AG10803 (cell line): ENCODE measurements around the gene ANTXRL.
"Not testable (repeated sequence)": the region's sequence is repeated elsewhere in the genome, so short reads cannot be mapped to it uniquely, and the experiment has no call there.

Experiments used
- DNase-seq: peaks from one replicate; pipeline ENCODE4 v3.0.0; 2010; ENCODE audit warnings: low read depth
- H3K4me3 ChIP-seq: 2 replicates; pipeline ENCODE4 v1.5.1; 2011; ENCODE audit warnings: mild to moderate bottlenecking, low read length, control low read depth
- TF ChIP-seq, protein P1 (sequence below): conservative IDR thresholded peaks from 2 replicates; pipeline ENCODE4 v1.5.1; 2011; ENCODE audit warnings: mild to moderate bottlenecking, low read length, control low read depth, inconsistent platforms

ANTXRL gene

DNA sequence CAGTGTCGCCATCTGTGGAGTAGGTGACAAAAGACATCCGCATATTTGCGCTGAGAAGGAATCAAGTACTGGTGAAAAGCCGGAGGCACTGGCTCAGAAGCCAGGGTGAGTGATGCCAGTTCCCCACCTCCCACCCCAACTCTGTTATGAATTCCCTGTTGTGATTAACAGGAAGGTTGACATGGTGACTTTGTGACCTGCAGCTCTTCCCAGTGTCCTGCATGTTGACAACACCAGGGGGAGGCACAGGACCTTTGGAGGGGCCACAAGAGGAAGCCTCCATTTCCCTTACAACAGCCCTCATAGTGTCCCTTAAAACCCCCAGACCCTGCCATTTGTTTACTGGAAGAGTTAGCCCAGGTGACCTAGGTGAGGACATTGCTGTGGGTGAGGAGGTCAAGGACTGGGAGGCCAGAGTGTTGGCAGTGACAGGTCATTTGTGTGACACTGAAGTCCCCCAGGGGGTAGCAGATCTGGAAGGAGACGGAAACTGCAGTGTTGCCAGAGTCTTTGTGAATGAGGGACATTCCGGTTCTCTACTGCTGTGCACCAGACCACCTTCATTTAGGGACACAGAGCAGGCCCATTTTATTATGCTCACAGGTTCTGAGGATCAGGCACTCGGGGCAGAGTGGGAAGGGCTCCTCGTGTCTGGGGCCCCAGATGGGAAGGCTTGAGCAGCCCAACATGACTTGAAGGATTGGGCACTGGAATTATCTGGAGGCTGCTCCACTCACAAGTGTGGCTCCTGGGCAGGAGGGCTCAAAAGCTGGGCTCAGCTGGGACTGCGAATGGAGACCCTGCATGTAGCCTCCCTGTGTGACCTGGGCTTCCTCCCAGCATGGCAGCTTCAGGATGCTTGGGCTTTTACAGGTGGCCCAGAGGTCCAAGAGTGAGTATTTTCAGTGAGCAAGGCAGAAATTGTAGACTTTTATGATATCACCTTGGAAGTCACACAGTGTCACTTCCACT, 13.0 kb upstream of the ANTXRL start:
- TF ChIP-seq, protein P1, sequence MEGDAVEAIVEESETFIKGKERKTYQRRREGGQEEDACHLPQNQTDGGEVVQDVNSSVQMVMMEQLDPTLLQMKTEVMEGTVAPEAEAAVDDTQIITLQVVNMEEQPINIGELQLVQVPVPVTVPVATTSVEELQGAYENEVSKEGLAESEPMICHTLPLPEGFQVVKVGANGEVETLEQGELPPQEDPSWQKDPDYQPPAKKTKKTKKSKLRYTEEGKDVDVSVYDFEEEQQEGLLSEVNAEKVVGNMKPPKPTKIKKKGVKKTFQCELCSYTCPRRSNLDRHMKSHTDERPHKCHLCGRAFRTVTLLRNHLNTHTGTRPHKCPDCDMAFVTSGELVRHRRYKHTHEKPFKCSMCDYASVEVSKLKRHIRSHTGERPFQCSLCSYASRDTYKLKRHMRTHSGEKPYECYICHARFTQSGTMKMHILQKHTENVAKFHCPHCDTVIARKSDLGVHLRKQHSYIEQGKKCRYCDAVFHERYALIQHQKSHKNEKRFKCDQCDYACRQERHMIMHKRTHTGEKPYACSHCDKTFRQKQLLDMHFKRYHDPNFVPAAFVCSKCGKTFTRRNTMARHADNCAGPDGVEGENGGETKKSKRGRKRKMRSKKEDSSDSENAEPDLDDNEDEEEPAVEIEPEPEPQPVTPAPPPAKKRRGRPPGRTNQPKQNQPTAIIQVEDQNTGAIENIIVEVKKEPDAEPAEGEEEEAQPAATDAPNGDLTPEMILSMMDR: peak; percentile 23; the same call in 1 of the 2 replicates
- no peak overlapping the region for H3K4me3 ChIP-seq
- DNase-seq: no peak

DNA sequence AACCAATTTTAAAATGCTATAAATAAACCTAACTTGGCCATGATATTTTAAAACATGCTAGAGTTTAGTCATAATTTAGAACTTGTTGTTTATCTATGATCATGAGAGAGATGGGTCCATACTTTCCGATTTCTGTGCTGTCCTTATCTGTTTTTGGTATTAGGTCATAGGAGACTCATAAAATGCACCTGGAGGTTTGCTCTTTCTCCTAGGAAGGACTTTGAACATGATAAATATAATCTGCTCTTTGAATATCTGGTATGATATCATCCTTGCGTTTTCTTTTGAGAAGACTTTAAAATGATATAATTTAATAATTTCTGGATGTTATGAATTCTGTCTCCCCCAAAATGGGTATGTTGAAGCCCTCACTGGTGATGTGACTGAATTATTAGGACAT, 9.0 kb upstream of the ANTXRL start:
- DNase-seq: no peak
- TF ChIP-seq, protein P1: no peak
- no peak overlapping the region for H3K4me3 ChIP-seq

DNA sequence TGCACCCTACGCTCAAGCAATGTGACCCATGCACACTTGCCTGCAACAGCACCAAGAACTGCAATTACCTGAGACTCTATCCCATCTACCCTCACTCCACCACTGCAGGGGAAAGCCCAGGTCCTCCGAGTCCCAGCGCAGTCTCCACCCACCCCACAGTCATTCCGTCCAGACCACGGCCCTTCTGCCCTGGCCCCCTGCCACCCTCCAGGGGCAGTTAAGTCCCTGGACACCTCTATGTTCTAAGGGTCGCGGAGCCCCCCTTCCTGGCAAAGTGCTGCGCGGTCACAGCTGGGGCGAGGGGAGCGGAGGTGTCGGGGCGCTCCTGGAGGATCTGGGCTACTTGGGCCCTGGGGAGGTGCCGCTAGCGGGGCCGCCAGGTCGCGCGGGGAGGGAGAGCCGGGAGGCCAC, 4.4 kb upstream of the ANTXRL start:
- not testable (repeated sequence) for DNase-seq
- peak overlapping the region; percentile 54 for H3K4me3 ChIP-seq

DNA sequence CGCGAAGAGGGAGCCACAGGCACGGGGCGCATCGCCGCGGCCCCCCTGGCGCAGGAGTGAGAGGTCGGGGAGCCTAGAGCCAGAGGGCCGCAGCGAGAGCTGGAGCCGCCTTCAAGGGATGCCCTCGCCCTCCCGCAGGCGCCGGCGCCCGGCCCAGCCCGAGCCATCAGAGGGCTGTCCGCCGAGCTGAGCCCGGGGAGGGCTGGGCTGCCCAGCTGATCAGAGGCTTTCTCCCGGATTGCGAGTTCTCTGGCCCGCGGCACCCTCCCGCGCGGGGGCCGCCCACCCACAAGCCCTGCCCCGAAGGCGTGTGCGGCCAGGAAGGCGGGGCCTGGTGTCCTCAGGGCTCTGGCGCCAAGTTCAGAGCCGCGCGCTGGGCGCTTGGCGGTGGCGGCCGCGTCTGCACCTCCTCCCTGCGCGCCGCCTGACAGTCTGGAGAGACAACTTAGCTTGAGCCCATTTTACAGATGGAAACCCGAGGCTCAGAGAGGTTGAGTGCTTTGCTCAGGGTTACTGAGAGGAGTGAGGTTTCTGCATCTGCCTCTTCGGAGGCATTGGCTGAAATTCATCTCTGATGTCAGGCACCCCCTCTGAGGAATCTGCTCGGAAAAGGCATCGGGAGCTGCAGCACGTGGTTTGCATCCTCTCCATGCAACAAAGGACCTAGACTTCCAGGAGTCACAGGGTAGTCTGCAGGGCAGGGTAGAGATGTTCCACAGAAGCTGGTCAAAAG, 3.8 kb upstream of the ANTXRL start:
- H3K4me3 ChIP-seq: peak overlapping the region; percentile 54
- TF ChIP-seq, protein P1: no peak
- DNase-seq: peak; percentile 85

DNA sequence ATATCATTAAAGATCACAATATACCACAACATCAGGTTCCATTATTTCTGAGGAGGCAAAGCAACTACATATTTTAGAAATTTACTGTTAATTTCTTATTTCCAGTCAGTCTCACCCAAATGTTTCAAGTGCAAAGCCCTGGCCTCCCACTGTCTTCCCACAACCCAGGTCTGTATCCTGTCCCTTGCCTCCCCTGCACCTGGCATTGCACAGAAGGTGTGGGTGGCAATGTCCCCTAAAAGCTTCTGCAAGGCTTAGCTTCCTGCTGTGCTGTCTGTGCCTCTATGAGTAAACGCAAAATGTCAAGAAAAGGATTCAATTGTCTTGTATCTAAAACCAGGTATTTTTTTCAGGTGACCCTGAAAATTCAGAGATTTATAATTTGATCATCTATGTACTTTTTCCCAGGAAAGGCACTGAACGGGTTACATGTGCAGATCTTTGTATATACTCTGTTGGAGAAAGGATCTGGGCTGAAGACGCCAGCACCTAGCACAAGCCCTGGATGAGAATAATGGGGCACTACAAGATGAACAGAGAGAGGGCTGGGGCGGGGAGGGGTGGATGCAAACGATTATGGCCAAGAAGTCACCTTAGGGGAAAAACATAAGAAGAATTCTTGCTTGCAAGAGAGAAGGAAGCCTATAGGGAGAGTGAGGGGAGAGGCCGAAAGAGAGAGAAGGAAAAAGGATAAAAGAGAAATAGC, 3.1 kb upstream of the ANTXRL start:
- peak overlapping the region; percentile 64 for H3K4me3 ChIP-seq
- DNase-seq: no peak
- TF ChIP-seq, protein P1: no peak

DNA sequence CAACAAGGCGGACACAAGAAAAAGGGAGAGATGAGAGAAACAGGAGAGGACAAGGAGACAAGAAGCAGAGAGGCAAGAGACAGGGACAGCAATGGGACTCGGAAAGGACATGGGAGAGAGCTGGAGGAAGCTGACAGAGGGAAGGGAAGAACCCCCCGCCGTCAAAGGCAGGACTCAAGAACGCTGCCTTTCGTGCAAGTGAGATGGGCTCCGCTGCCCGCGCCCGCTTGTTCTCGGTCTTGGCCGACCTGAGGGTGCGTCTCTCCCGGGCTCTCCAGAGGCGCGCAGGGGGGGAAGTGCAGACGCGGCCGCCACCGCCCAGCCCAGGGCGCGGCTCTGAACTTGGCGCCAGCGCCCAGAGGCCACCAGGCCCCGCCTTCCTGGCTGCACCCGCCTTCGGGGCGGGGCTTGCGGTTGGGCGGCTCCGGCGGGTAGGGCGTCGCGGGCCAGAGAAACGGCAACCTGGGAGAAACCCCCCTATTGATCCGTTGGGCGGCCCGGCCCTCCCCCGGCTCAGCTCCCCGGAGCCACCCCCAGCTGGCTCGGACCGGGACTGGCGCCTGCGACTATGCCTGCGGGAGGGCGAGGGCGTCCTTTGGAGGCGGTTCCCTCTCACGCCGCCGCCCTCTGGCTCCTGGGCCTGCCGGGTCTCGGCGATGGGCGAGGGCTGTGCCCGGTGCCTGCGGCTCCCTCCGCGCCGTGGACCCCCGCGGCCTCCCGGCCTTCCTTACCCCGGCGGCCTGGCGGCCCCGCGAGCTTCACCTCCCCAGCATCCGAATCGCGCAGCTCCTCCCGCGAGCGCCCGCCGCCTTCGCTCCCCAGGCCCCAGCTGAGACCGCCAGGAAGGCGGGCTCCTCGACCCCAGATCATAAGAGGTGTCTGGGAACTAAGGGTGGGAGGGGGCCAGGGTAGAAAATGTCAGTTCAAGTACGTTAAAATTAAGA, 2.2 kb upstream of the ANTXRL start:
- H3K4me3 ChIP-seq: peak overlapping the region; percentile 64
- peak; percentile 78 for DNase-seq
- TF ChIP-seq, protein P1: no peak
